Natural killer cell (primary cell): ENCODE results near the gene MYO15B. TPM values are rescaled to one million over a fixed set of nuclear protein-coding genes. Genes with fewer than 3 reads are reported as not detected.
A peak's percentile ranks its signal among the peaks of the same experiment; 100 is the strongest.

Experiments used
- ATAC-seq, 3 donors: fragments of 150-1000 bp in 2 of 3; fragments of 200-7000 bp in 1 of 3; cut with Tn5 transposase; 1 replicate in 1 of 3; 2 replicates in 2 of 3; pipeline ENCODE4 v1.10.0; 2021; ENCODE audit warnings: mild to moderate bottlenecking in 2 of 3, moderate library complexity in 2 of 3
- DNase-seq, 2 donors: peaks; one replicate each; pipeline versions ENCODE4 v3.0.0 to v3.0.0-alpha.2; 2013 to 2021; ENCODE audit warnings: mixed read lengths in 1 of 2
- H3K27ac ChIP-seq: one replicate; pipeline ENCODE4 v1.5.1; 2013; ENCODE audit warnings: mild to moderate bottlenecking, low read length
- H3K27me3 ChIP-seq: one replicate; pipeline ENCODE4 v1.6.1; 2013; ENCODE audit warnings: low read length; ENCODE audit not compliant: control insufficient read depth, insufficient read depth
- H3K36me3 ChIP-seq: one replicate; pipeline ENCODE4 v1.6.1; 2013; ENCODE audit warnings: low read length; ENCODE audit not compliant: control insufficient read depth, insufficient read depth
- H3K4me1 ChIP-seq: one replicate; pipeline ENCODE4 v1.6.1; 2013; ENCODE audit warnings: low read length; ENCODE audit not compliant: control insufficient read depth, insufficient read depth
- H3K4me3 ChIP-seq: one replicate; pipeline ENCODE4 v1.5.1; 2013; ENCODE audit warnings: low read length
- H3K9me3 ChIP-seq: one replicate; pipeline ENCODE4 v1.6.1; 2013; ENCODE audit warnings: low read length; ENCODE audit not compliant: control insufficient read depth, insufficient read depth
- H3K27ac Mint-ChIP-seq, 2 donors: one replicate each; pipeline ENCODE4 v1.8.0; 2022; ENCODE audit warnings: mild to moderate bottlenecking in 2 of 2, mixed read lengths in 2 of 2, moderate library complexity in 1 of 2
- H3K27me3 Mint-ChIP-seq, 2 donors: one replicate each; pipeline ENCODE4 v1.8.0; 2022; ENCODE audit warnings: low read depth in 2 of 2, mixed read lengths in 2 of 2
- H3K36me3 Mint-ChIP-seq: one replicate; pipeline ENCODE4 v1.8.0; 2022; ENCODE audit warnings: mixed read lengths
- H3K4me1 Mint-ChIP-seq, 2 donors: one replicate each; pipeline ENCODE4 v1.8.0; 2022; ENCODE audit warnings: mixed read lengths in 2 of 2
- H3K4me3 Mint-ChIP-seq: one replicate; pipeline ENCODE4 v1.8.0; 2022; ENCODE audit warnings: mild to moderate bottlenecking, moderate library complexity, mixed read lengths
- H3K9me3 Mint-ChIP-seq, 2 donors: one replicate each; pipeline ENCODE4 v1.8.0; 2022; ENCODE audit warnings: mixed read lengths in 2 of 2
- CTCF ChIP-seq: fragments of 200-600 bp; IDR thresholded peaks from one replicate; pipeline ENCODE4 v1.8.0; 2022; ENCODE audit warnings: antibody characterized with exemption
- WGBS: methylation state at CpG from one replicate; pipeline ENCODE4 v1.1.7; 2013; ENCODE audit warnings: missing lambda C conversion rate; ENCODE audit not compliant: insufficient coverage; 5-methylcytosine and 5-hydroxymethylcytosine counted together
- intact Hi-C: fragments of 100-400 bp; cut with micrococcal nuclease; formaldehyde crosslinking; loops from one replicate; pipeline ENCODE4 v1.14.2; 2022
- total RNA-seq, 4 donors: library from RNA; stranded (reverse); fragments of 120-200 nt in 1 of 4; gene quantifications; one replicate each; pipeline versions ENCODE4 v1.2.3 to v1.2.4, GENCODE V29; 2013 to 2022

MYO15B gene
- total RNA-seq, 3 donors from 2014 or later (not counting 1 experiment from before 2014, with no cell fraction given): 336 to 372 (median 339) TPM

GRCh38 chr17:75601057-75601987, 13.7 kb downstream of the MYO15B start:
- Histone ChIP-seq H3K4me1 (no peaks in the 10 kb centered on the region), H3K36me3 (no peaks in the 10 kb centered on the region), H3K27ac (no peak overlapping the region), H3K4me3 (no peak overlapping the region), H3K9me3 (no peaks in the 10 kb centered on the region), H3K27me3 (no peaks in the 10 kb centered on the region)
- no peaks in the 10 kb centered on the region for H3K36me3 Mint-ChIP-seq
- H3K4me3 Mint-ChIP-seq: no peak overlapping the region
- no peaks in the 10 kb centered on the region for H3K9me3 Mint-ChIP-seq
- 68% methylated on average over 28 of the region's 28 CpGs for WGBS
- TF ChIP-seq CTCF: peak; percentile 71
- no peaks in the 10 kb centered on the region for H3K27me3 Mint-ChIP-seq
- DNase-seq: peak; percentile 55 to 72
- ATAC-seq: peak; percentile 84 to 90 (median 89)
- H3K4me1 Mint-ChIP-seq: peaks cover 0 to 5% of the 10 kb centered on the region in 2 donors
- no peak overlapping the region for H3K27ac Mint-ChIP-seq
- intact Hi-C loops: loop anchor here (1.0 kb wide), 1 partner anchor 147 kb away; no protein-coding TSS in a partner anchor

GRCh38 chr17:75602644-75603043, 15.0 kb downstream of the MYO15B start:
- H3K4me3 ChIP-seq: no peak overlapping the region
- no peaks in the 10 kb centered on the region for H3K9me3 ChIP-seq
- H3K27me3 ChIP-seq: no peaks in the 10 kb centered on the region
- H3K36me3 Mint-ChIP-seq: no peaks in the 10 kb centered on the region
- H3K4me3 Mint-ChIP-seq: no peak overlapping the region
- 94% methylated on average over 12 of the region's 12 CpGs for WGBS
- H3K4me1 ChIP-seq: no peaks in the 10 kb centered on the region
- no peak overlapping the region for H3K27ac Mint-ChIP-seq
- no peaks in the 10 kb centered on the region for H3K9me3 Mint-ChIP-seq
- DNase-seq (no peak), ATAC-seq (no peak)
- no peaks in the 10 kb centered on the region for H3K27me3 Mint-ChIP-seq
- H3K4me1 Mint-ChIP-seq: peaks cover 0 to 5% of the 10 kb centered on the region in 2 donors
- H3K27ac ChIP-seq: no peak overlapping the region
- no peaks in the 10 kb centered on the region for H3K36me3 ChIP-seq
- intact Hi-C loops: no loop called here
- no peak for TF ChIP-seq CTCF

GRCh38 chr17:75603123-75603522, 15.5 kb downstream of the MYO15B start:
- H3K36me3 Mint-ChIP-seq: no peaks in the 10 kb centered on the region
- no peaks in the 10 kb centered on the region for H3K36me3 ChIP-seq
- H3K9me3 ChIP-seq: no peaks in the 10 kb centered on the region
- no peak for ATAC-seq
- no peaks in the 10 kb centered on the region for H3K4me1 ChIP-seq
- 80% methylated on average over 9 of the region's 9 CpGs for WGBS
- H3K27me3 Mint-ChIP-seq: no peaks in the 10 kb centered on the region
- H3K9me3 Mint-ChIP-seq: no peaks in the 10 kb centered on the region
- H3K27me3 ChIP-seq: no peaks in the 10 kb centered on the region
- H3K4me3 Mint-ChIP-seq: no peak overlapping the region
- peaks cover 0 to 5% of the 10 kb centered on the region in 2 donors for H3K4me1 Mint-ChIP-seq
- H3K4me3 ChIP-seq: no peak overlapping the region
- H3K27ac ChIP-seq: no peak overlapping the region
- no peak for DNase-seq
- intact Hi-C loops: no loop called here
- H3K27ac Mint-ChIP-seq: no peak overlapping the region
- TF ChIP-seq CTCF: no peak
